AG10803 (cell line): Measurements from ENCODE around the gene CCL17.
A peak's percentile ranks its signal among the peaks of the same experiment; 100 is the strongest.

ENCODE experiments used
- DNase-seq: peaks from one replicate; pipeline ENCODE4 v3.0.0; 2010; ENCODE audit warnings: low read depth
- H3K4me3 ChIP-seq: 2 replicates; pipeline ENCODE4 v1.5.1; 2011; ENCODE audit warnings: mild to moderate bottlenecking, low read length, control low read depth
- TF ChIP-seq, protein P1 (sequence below): conservative IDR thresholded peaks from 2 replicates; pipeline ENCODE4 v1.5.1; 2011; ENCODE audit warnings: mild to moderate bottlenecking, low read length, control low read depth, inconsistent platforms

CCL17 gene

GRCh38 chr16:57380671-57381462, 23.7 kb upstream of the CCL17 start:
- no peak for DNase-seq
- TF ChIP-seq, protein P1, sequence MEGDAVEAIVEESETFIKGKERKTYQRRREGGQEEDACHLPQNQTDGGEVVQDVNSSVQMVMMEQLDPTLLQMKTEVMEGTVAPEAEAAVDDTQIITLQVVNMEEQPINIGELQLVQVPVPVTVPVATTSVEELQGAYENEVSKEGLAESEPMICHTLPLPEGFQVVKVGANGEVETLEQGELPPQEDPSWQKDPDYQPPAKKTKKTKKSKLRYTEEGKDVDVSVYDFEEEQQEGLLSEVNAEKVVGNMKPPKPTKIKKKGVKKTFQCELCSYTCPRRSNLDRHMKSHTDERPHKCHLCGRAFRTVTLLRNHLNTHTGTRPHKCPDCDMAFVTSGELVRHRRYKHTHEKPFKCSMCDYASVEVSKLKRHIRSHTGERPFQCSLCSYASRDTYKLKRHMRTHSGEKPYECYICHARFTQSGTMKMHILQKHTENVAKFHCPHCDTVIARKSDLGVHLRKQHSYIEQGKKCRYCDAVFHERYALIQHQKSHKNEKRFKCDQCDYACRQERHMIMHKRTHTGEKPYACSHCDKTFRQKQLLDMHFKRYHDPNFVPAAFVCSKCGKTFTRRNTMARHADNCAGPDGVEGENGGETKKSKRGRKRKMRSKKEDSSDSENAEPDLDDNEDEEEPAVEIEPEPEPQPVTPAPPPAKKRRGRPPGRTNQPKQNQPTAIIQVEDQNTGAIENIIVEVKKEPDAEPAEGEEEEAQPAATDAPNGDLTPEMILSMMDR = no peak
- H3K4me3 ChIP-seq = no peak overlapping the region

DNA sequence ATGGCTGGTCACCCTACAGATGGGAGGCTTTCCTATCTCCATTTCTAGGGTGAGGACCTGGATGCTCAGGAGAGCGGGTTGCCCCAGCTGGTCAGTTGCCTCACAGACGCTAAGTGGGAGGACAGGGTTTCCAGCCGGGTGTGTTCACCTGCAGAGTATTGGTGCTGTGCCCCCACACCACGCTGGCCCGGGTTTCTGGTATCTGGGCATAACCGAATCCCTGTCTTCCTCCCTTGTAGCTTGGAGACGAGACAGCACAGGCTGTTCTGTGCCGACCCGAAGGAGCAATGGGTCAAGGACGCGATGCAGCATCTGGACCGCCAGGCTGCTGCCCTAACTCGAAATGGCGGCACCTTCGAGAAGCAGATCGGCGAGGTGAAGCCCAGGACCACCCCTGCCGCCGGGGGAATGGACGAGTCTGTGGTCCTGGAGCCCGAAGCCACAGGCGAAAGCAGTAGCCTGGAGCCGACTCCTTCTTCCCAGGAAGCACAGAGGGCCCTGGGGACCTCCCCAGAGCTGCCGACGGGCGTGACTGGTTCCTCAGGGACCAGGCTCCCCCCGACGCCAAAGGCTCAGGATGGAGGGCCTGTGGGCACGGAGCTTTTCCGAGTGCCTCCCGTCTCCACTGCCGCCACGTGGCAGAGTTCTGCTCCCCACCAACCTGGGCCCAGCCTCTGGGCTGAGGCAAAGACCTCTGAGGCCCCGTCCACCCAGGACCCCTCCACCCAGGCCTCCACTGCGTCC, 22.6 kb upstream of the CCL17 start:
- no peak overlapping the region for H3K4me3 ChIP-seq
- DNase-seq = no peak
- TF ChIP-seq, protein P1 = no peak

- no peak overlapping the region for H3K4me3 ChIP-seq
- DNase-seq = no peak
- TF ChIP-seq, protein P1 = no peak
Observed at GRCh38 chr16:57382535-57383275, 21.9 kb upstream of the CCL17 start.

DNA sequence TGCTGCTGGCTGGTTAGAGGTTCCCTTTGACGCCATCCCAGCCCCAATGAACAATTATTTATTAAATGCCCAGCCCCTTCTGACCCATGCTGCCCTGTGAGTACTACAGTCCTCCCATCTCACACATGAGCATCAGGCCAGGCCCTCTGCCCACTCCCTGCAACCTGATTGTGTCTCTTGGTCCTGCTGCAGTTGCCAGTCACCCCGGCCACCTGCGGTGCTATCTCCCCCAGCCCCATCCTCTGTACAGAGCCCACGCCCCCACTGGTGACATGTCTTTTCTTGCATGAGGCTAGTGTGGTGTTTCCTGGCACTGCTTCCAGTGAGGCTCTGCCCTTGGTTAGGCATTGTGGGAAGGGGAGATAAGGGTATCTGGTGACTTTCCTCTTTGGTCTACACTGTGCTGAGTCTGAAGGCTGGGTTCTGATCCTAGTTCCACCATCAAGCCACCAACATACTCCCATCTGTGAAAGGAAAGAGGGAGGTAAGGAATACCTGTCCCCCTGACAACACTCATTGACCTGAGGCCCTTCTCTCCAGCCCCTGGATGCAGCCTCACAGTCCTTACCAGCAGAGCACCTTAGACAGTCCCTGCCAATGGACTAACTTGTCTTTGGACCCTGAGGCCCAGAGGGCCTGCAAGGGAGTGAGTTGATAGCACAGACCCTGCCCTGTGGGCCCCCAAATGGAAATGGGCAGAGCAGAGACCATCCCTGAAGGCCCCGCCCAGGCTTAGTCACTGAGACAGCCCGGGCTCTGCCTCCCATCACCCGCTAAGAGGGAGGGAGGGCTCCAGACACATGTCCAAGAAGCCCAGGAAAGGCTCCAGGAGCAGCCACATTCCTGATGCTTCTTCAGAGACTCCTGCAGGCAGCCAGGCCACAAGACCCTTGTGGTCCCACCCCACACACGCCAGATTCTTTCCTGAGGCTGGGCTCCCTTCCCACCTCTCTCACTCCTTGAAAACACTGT, 21.0 kb upstream of the CCL17 start:
- no peak overlapping the region for H3K4me3 ChIP-seq
- peak; percentile 24 for DNase-seq
- TF ChIP-seq, protein P1 = no peak

DNA sequence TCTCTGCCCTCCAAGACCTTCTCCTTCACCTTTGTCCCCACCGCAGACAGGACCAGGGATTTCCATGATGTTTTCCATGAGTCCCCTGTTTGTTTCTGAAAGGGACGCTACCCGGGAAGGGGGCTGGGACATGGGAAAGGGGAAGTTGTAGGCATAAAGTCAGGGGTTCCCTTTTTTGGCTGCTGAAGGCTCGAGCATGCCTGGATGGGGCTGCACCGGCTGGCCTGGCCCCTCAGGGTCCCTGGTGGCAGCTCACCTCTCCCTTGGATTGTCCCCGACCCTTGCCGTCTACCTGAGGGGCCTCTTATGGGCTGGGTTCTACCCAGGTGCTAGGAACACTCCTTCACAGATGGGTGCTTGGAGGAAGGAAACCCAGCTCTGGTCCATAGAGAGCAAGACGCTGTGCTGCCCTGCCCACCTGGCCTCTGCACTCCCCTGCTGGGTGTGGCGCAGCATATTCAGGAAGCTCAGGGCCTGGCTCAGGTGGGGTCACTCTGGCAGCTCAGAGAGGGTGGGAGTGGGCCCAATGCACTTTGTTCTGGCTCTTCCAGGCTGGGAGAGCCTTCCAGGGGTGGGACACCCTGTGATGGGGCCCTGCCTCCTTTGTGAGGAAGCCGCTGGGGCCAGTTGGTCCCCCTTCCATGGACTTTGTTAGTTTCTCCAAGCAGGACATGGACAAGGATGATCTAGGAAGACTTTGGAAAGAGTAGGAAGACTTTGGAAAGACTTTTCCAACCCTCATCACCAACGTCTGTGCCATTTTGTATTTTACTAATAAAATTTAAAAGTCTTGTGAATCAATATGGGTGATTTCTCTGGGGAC, 20.1 kb upstream of the CCL17 start:
- H3K4me3 ChIP-seq = no peak overlapping the region
- DNase-seq = no peak
- TF ChIP-seq, protein P1 = no peak

DNA sequence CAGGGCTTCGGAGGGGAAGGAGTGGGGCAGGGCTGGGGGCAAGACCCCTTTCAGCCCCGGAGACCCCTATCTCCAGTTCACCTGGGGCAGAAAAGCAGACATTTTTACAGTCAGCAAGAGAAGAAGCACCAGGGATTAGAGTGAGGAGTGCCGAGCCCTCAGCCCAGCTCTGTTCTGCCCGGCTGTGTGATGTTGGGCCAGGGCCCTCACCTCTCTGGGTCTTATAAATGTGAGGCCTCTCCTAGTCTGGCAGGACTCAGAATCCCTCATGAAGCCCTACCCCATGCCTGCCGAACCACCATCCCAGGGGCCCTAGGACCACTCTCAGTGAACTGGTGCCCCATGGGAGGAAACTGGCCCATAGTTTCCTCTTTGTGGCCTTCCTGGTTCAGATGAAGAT, 19.5 kb upstream of the CCL17 start:
- H3K4me3 ChIP-seq = no peak overlapping the region
- TF ChIP-seq, protein P1 = no peak
- DNase-seq = no peak
